HCT116 (cell line): ENCODE results near the gene PPAT.

Experiments used
- CTCF ChIP-seq, 3 experiments: fragments of 200-600 bp in 1 of 3; sonication (generic) in 1 of 3; IDR thresholded peaks in 2 of 3; conservative IDR thresholded peaks in 1 of 3; 2 replicates each; pipeline ENCODE4 v1.5.1; 2012 to 2017; ENCODE audit warnings: low read depth in 2 of 3, low read length in 2 of 3, antibody characterized with exemption in 1 of 3, borderline replicate concordance in 1 of 3, control low read depth in 1 of 3, mild to moderate bottlenecking in 1 of 3, mixed read lengths in 1 of 3, mixed run types in 1 of 3, moderate library complexity in 1 of 3; ENCODE audit not compliant: insufficient read depth in 1 of 3
- EGR1 ChIP-seq: IDR thresholded peaks from 2 replicates; pipeline ENCODE4 v1.6.1; 2012; ENCODE audit warnings: low read depth
- EZH2 ChIP-seq: fragments of 200-600 bp; sonication (generic); IDR thresholded peaks from 2 replicates; pipeline ENCODE4 v1.6.1; 2017; ENCODE audit warnings: antibody characterized with exemption, mixed run types
- EZH2phosphoT487 ChIP-seq: fragments of 200-600 bp; IDR thresholded peaks from 2 replicates; pipeline ENCODE4 v1.6.1; 2018; ENCODE audit warnings: antibody characterized with exemption, borderline replicate concordance
- MAX ChIP-seq: IDR thresholded peaks from 2 replicates; pipeline ENCODE4 v1.6.1; 2012
- POLR2A ChIP-seq: IDR thresholded peaks from 2 replicates; pipeline ENCODE4 v1.7.0; 2011; ENCODE audit warnings: borderline replicate concordance; ENCODE audit not compliant: insufficient read depth, insufficient read length; ENCODE audit errors: extremely low read depth
- POLR2AphosphoS5 ChIP-seq: IDR thresholded peaks from 2 replicates; pipeline ENCODE4 v1.6.1; 2011; ENCODE audit warnings: mild to moderate bottlenecking, low read depth, low read length, moderate library complexity
- RAD21 ChIP-seq: IDR thresholded peaks from 2 replicates; pipeline ENCODE4 v1.6.1; 2012; ENCODE audit warnings: low read depth, mild to moderate bottlenecking
- REST ChIP-seq: IDR thresholded peaks from 2 replicates; pipeline ENCODE4 v1.6.1; 2012; ENCODE audit warnings: low read depth
- SP1 ChIP-seq: IDR thresholded peaks from 2 replicates; pipeline ENCODE4 v1.6.1; 2012; ENCODE audit warnings: low read depth
- SRF ChIP-seq: IDR thresholded peaks from 2 replicates; pipeline ENCODE4 v1.6.1; 2012; ENCODE audit warnings: low read depth
- TCF7L2 ChIP-seq: IDR thresholded peaks from 2 replicates; pipeline ENCODE4 v1.7.0; 2011; ENCODE audit warnings: borderline replicate concordance, inconsistent platforms; ENCODE audit not compliant: insufficient read depth, insufficient read length; ENCODE audit errors: extremely low read depth
- YY1 ChIP-seq: IDR thresholded peaks from 2 replicates; pipeline ENCODE4 v1.6.1; 2011; ENCODE audit warnings: low read length, low read depth, moderate library complexity, mild to moderate bottlenecking; ENCODE audit not compliant: insufficient replicate concordance; ENCODE audit errors: extremely low read depth
- ZNF274 ChIP-seq: fragments of 200-500 bp; sonication (Bioruptor generic); IDR thresholded peaks from 2 replicates; pipeline ENCODE4 v1.6.1; 2014; ENCODE audit warnings: mild to moderate bottlenecking, low read depth, low read length, inconsistent platforms

GRCh38 chr4:56433280-56433679, 2.1 kb downstream of the PPAT start:
- no peak for TF ChIP-seq EZH2
- no peak for TF ChIP-seq SRF
- no peak for TF ChIP-seq CTCF (IDR thresholded peaks at IDR 0.05 in 2 of 3, conservative IDR thresholded peaks at IDR 0.05 in 1 of 3; ENCODE audit: borderline replicate concordance in 1 of 3, insufficient read depth in 1 of 3, low read depth in 2 of 3, low read length in 2 of 3)
- no peak for TF ChIP-seq POLR2AphosphoS5
- TF ChIP-seq REST = no peak
- no peak for TF ChIP-seq POLR2A
- TF ChIP-seq EGR1 = no peak
- TF ChIP-seq RAD21 = no peak
- TF ChIP-seq YY1 = no peak
- TF ChIP-seq SP1 = no peak
- no peak for TF ChIP-seq MAX
- TF ChIP-seq EZH2phosphoT487 = no peak
- TF ChIP-seq TCF7L2 = no peak
- no peak for TF ChIP-seq ZNF274
